DOHH2 (cell line): Measurements from ENCODE around the gene ITPR1.

Source experiments
- H3F3A ChIP-seq: fragments of 200-600 bp; sonication (generic), shearing (Covaris generic); 2 replicates; pipeline ENCODE4 v1.6.0; 2016; ENCODE audit warnings: antibody characterized with exemption, mild to moderate bottlenecking; ENCODE audit not compliant: control insufficient read depth, insufficient read depth
- H3K27ac ChIP-seq: fragments of 200-600 bp; sonication (generic); 2 replicates; pipeline ENCODE4 v1.5.1; 2014; ENCODE audit warnings: low read depth, mild to moderate bottlenecking, low read length, moderate library complexity
- H3K27me3 ChIP-seq: fragments of 200-600 bp; sonication (generic); 2 replicates; pipeline ENCODE4 v1.6.1; 2014; ENCODE audit warnings: mild to moderate bottlenecking, low read length, mixed read lengths; ENCODE audit not compliant: control insufficient read depth
- H3K36me3 ChIP-seq: fragments of 200-600 bp; sonication (generic); 2 replicates; pipeline ENCODE4 v1.6.1; 2014; ENCODE audit warnings: mild to moderate bottlenecking, low read length, moderate library complexity, mixed read lengths; ENCODE audit not compliant: control insufficient read depth
- H3K4me1 ChIP-seq: fragments of 200-600 bp; sonication (generic); 2 replicates; pipeline ENCODE4 v1.6.1; 2014; ENCODE audit warnings: mild to moderate bottlenecking, low read length, mixed read lengths; ENCODE audit not compliant: control insufficient read depth
- H3K4me2 ChIP-seq: fragments of 200-600 bp; sonication (generic); 2 replicates; pipeline ENCODE4 v1.6.0; 2014; ENCODE audit warnings: mild to moderate bottlenecking, low read length, moderate library complexity
- H3K4me3 ChIP-seq: fragments of 200-600 bp; sonication (generic); 2 replicates; pipeline ENCODE4 v1.5.1; 2014; ENCODE audit warnings: mild to moderate bottlenecking, low read length, mixed read lengths
- H3K79me2 ChIP-seq: fragments of 200-600 bp; sonication (generic); 2 replicates; pipeline ENCODE4 v1.6.1; 2014; ENCODE audit warnings: mild to moderate bottlenecking, low read length, mixed read lengths; ENCODE audit not compliant: control insufficient read depth
- H3K9me2 ChIP-seq: fragments of 200-600 bp; sonication (generic); replicated peaks from 2 replicates; pipeline ENCODE4 v1.6.1; 2014; ENCODE audit warnings: mild to moderate bottlenecking, low read length, mixed read lengths; ENCODE audit not compliant: control insufficient read depth
- H3K9me3 ChIP-seq: fragments of 200-600 bp; sonication (generic); 2 replicates; pipeline ENCODE4 v1.6.1; 2014; ENCODE audit warnings: antibody characterized with exemption, low read length, mixed read lengths; ENCODE audit not compliant: control insufficient read depth, insufficient read depth
- H4K20me1 ChIP-seq: fragments of 200-600 bp; sonication (generic); 2 replicates; pipeline ENCODE4 v1.6.0; 2014; ENCODE audit warnings: low read depth, mild to moderate bottlenecking, antibody characterized with exemption, low read length, moderate library complexity; ENCODE audit not compliant: control insufficient read depth, insufficient read depth
- EZH2phosphoT487 ChIP-seq: fragments of 200-600 bp; sonication (generic); IDR thresholded peaks from 2 replicates; pipeline ENCODE4 v1.6.1; 2017; ENCODE audit warnings: borderline replicate concordance, mild to moderate bottlenecking, antibody characterized with exemption, low read length, moderate library complexity, mixed read lengths
- TF ChIP-seq, protein P1 (sequence below): fragments of 200-600 bp; sonication (generic); IDR thresholded peaks from one replicate; pipeline ENCODE4 v1.5.1; 2014; ENCODE audit warnings: antibody characterized with exemption, mild to moderate bottlenecking, low read depth, low read length; ENCODE audit not compliant: poor library complexity, severe bottlenecking

Gene ITPR1

DNA sequence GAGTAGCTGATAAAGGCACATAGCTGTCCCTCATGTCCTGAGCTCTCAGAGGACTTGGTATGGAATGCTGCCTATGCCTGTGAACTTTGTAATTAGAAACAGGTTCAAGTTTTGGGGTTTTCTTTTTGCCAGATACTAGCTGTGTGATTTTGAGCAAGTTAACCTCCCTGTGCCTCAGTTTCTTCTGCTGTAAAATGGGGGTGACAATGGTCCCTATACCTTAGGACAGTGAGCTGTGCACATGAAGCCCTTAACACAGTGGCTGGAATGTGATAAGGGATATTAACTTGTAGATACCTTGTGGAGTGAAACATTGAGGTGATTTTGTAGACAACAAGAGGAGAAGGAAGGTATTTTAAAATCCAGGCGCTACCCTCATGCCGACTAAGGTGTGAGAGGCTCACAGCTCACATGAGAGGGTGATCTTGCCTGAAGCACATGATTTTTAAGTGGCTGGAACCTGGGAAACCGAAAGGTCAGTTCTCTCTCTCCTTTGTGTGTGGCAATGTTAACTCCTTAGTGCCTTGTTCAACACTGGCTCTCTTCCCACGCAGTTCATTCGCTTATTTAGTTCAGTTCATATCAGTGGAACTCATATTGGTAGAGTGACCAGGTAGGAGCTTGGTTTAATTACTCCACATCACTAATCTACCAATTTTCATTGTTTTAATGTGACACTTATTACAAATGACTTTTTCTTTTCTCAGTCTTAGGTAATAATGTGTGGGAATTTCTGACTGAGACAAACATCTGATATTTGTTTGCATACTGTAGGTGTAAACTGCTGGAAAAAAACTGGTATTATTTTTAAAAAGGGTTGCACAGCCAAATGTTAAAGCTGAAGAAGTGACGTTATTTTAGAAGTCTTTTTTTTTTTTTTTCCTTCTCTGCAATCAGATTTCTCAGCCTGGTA lies 236.2 kb downstream of the ITPR1 start:
- Histone ChIP-seq H4K20me1 (no peaks in the 10 kb centered on the region), H3K9me3 (no peaks in the 10 kb centered on the region), H3K4me2 (no peak overlapping the region), H3K36me3 (no peaks in the 10 kb centered on the region), H3K4me3 (no peak overlapping the region), H3F3A (no peaks in the 10 kb centered on the region), H3K79me2 (no peaks in the 10 kb centered on the region), H3K27me3 (no peaks in the 10 kb centered on the region), H3K27ac (no peak overlapping the region), H3K9me2 (no peaks in the 10 kb centered on the region), H3K4me1 (no peaks in the 10 kb centered on the region)
- TF ChIP-seq, protein P1, sequence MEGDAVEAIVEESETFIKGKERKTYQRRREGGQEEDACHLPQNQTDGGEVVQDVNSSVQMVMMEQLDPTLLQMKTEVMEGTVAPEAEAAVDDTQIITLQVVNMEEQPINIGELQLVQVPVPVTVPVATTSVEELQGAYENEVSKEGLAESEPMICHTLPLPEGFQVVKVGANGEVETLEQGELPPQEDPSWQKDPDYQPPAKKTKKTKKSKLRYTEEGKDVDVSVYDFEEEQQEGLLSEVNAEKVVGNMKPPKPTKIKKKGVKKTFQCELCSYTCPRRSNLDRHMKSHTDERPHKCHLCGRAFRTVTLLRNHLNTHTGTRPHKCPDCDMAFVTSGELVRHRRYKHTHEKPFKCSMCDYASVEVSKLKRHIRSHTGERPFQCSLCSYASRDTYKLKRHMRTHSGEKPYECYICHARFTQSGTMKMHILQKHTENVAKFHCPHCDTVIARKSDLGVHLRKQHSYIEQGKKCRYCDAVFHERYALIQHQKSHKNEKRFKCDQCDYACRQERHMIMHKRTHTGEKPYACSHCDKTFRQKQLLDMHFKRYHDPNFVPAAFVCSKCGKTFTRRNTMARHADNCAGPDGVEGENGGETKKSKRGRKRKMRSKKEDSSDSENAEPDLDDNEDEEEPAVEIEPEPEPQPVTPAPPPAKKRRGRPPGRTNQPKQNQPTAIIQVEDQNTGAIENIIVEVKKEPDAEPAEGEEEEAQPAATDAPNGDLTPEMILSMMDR = no peak
- no peak for TF ChIP-seq EZH2phosphoT487

DNA sequence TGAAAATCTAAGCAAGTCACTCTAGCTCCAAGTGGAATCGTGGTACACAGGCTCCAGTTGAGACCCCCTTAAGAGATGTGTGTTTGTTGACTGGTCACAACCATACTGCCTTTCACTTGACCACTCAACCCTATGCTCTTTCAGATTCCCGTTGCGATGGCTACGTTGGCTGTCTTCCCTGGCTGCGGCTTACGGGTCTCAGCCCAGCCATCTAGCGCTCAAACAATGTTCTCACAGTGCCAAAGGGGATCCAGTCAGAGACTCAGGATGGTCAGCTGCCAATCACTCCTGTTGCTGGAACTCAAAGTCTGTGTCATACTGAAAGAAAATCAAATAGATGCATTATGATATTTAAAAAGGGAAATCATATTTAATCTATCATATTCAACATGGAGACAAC lies 237.6 kb downstream of the ITPR1 start:
- no peaks in the 10 kb centered on the region for H4K20me1 ChIP-seq
- TF ChIP-seq, protein P1 = no peak
- TF ChIP-seq EZH2phosphoT487 = no peak
- H3K4me2 ChIP-seq = no peak overlapping the region
- H3F3A ChIP-seq = no peaks in the 10 kb centered on the region
- H3K9me2 ChIP-seq = no peaks in the 10 kb centered on the region
- no peaks in the 10 kb centered on the region for H3K36me3 ChIP-seq
- H3K27ac ChIP-seq = no peak overlapping the region
- H3K4me1 ChIP-seq = no peaks in the 10 kb centered on the region
- H3K4me3 ChIP-seq = no peak overlapping the region
- no peaks in the 10 kb centered on the region for H3K79me2 ChIP-seq
- no peaks in the 10 kb centered on the region for H3K9me3 ChIP-seq
- H3K27me3 ChIP-seq = no peaks in the 10 kb centered on the region

DNA sequence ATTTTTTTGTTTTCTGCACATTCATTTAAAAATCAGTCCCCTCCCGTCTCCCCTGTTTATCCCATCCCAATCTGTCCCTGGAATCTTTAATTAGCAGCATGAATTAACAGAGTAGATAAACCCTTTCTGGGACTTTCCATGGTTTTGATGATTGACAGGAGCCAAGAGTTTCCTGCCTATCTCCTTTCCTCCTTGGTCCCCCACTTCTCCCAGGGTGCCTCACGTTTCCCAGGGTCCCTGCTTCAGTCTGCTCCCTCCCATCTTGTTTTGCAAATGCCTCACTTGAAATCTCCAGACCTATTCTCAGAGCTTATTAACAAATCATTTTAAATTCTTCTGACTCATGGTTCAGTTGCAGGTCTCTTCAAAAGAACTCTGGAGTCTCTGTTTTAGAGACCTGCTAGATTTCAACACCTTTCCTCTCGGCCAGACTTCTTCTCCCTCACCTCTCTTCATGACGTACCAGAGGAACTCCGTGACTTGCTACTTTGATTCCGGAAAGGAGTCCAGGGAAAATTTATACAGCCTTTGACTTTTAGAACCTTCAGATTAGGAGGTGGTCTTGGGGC lies 238.5 kb downstream of the ITPR1 start:
- Histone ChIP-seq H3K4me1 (no peaks in the 10 kb centered on the region), H3K27me3 (no peaks in the 10 kb centered on the region), H3K79me2 (no peaks in the 10 kb centered on the region), H4K20me1 (no peaks in the 10 kb centered on the region), H3K27ac (no peak overlapping the region), H3K4me2 (no peak overlapping the region), H3K9me3 (no peaks in the 10 kb centered on the region), H3F3A (no peaks in the 10 kb centered on the region), H3K36me3 (peaks cover 6% of the 10 kb centered on the region; the same call in 1 of the 2 replicates), H3K4me3 (no peak overlapping the region), H3K9me2 (no peaks in the 10 kb centered on the region)
- TF ChIP-seq, protein P1 = no peak
- no peak for TF ChIP-seq EZH2phosphoT487
